A673 (cell line): ENCODE data around the gene SSH2. TPM values are rescaled to one million over a fixed set of nuclear protein-coding genes. Genes with fewer than 3 reads are reported as not detected.

ENCODE experiments used
- BruUV-seq: library from RNA; stranded (reverse); fragments of 400-500 nt; replicated peaks from 2 replicates; lab custom pipeline; 2021; lab: Mats Ljungman, UMichigan
- CTCF ChIA-PET: fragments of 300-600 bp; sonication (Branson Sonifier 250); formaldehyde crosslinking; loops from one replicate; lab custom pipeline; 2022; ENCODE audit warnings: antibody characterized with exemption; lab: Charles Lee
- POLR2A ChIA-PET: fragments of 300-600 bp; sonication (Branson Sonifier 250); formaldehyde crosslinking; loops from one replicate; lab custom pipeline; 2022; ENCODE audit warnings: antibody characterized with exemption; ENCODE audit not compliant: low non-redundant PET; lab: Charles Lee
- DNase-seq: peaks from one replicate; pipeline ENCODE4 v3.0.0-alpha.2; 2015; ENCODE audit warnings: low spot score
- H3K27ac ChIP-seq: fragments of 200-600 bp; sonication (generic); 2 replicates; pipeline ENCODE4 v1.5.1; 2016; ENCODE audit warnings: mixed run types, low read depth, mild to moderate bottlenecking, mixed read lengths, antibody characterized with exemption, low read length; ENCODE audit not compliant: poor library complexity, severe bottlenecking
- H3K27me3 ChIP-seq: fragments of 200-600 bp; sonication (generic); replicated peaks from 2 replicates; pipeline ENCODE4 v1.6.1; 2017; ENCODE audit warnings: mixed run types, low read depth, mild to moderate bottlenecking, mixed read lengths, antibody characterized with exemption, low read length; ENCODE audit not compliant: insufficient read depth, poor library complexity
- H3K36me3 ChIP-seq: fragments of 200-600 bp; sonication (generic); 2 replicates; pipeline ENCODE4 v1.6.1; 2016; ENCODE audit warnings: mixed run types, mild to moderate bottlenecking, mixed read lengths, antibody characterized with exemption, low read length; ENCODE audit not compliant: insufficient read depth, poor library complexity, severe bottlenecking
- H3K4me1 ChIP-seq: fragments of 200-600 bp; sonication (generic); 2 replicates; pipeline ENCODE4 v1.6.1; 2017; ENCODE audit warnings: mixed run types, mild to moderate bottlenecking, mixed read lengths, antibody characterized with exemption, low read length; ENCODE audit not compliant: insufficient read depth, poor library complexity, severe bottlenecking
- H3K4me3 ChIP-seq: fragments of 200-600 bp; sonication (generic); 2 replicates; pipeline ENCODE4 v1.5.1; 2016; ENCODE audit warnings: low read depth, mixed run types, mild to moderate bottlenecking, mixed read lengths, low read length; ENCODE audit not compliant: poor library complexity, severe bottlenecking
- H3K9me3 ChIP-seq: fragments of 200-600 bp; sonication (generic); 2 replicates; pipeline ENCODE4 v1.6.1; 2016; ENCODE audit warnings: mixed run types, low read depth, mild to moderate bottlenecking, mixed read lengths, antibody characterized with exemption, low read length; ENCODE audit not compliant: poor library complexity, severe bottlenecking
- CTCF ChIP-seq: fragments of 300-800, 200-600 bp; sonication (generic); conservative IDR thresholded peaks from 2 replicates; pipeline ENCODE4 v1.5.1; 2017; ENCODE audit warnings: low read depth, mild to moderate bottlenecking, antibody characterized with exemption, low read length, moderate library complexity, mixed read lengths
- EZH2 ChIP-seq: fragments of 200-600 bp; sonication (generic); IDR thresholded peaks from 2 replicates; pipeline ENCODE4 v1.6.1; 2017; ENCODE audit warnings: borderline replicate concordance, low read depth, mild to moderate bottlenecking, mixed read lengths, antibody characterized with exemption, low read length; ENCODE audit not compliant: poor library complexity, severe bottlenecking
- intact Hi-C: fragments of 100-400 bp; cut with micrococcal nuclease; formaldehyde crosslinking; loops from one replicate; pipeline ENCODE4 v1.10.0; 2022; ENCODE audit not compliant: unreplicated experiment
- total RNA-seq: library from RNA; stranded (reverse); gene quantifications from 2 replicates; pipeline ENCODE4 v1.2.3, GENCODE V29; 2021

The SSH2 gene
- total RNA-seq, 1 experiment from 2014 or later = 75.5 TPM

- ChIA-PET CTCF (interaction anchor here (0.9 kb wide), 1 partner anchor 69 kb away, joined by 3 read pairs; no protein-coding TSS in a partner anchor), POLR2A (no interaction called here)
- peak overlapping the region; percentile 21 for H3K27ac ChIP-seq
- no peak overlapping the region for H3K4me3 ChIP-seq
- no peak for TF ChIP-seq CTCF
- TF ChIP-seq EZH2 = no peak
- intact Hi-C loops = no loop called here
- H3K9me3 ChIP-seq = no peaks in the 10 kb centered on the region
- no peaks in the 10 kb centered on the region for H3K27me3 ChIP-seq
- DNase-seq = no peak
- H3K36me3 ChIP-seq = no peaks in the 10 kb centered on the region
- peaks cover 47% of the 10 kb centered on the region for H3K4me1 ChIP-seq
- BruUV-seq = no TSS peak
Measured at GRCh38 chr17:29710520-29710884, 219.5 kb downstream of the SSH2 start.

- CTCF ChIA-PET = no interaction called here
Measured at GRCh38 chr17:29709866-29710519, 220.0 kb downstream of the SSH2 start.

GRCh38 chr17:29707212-29707571, 222.8 kb downstream of the SSH2 start:
- POLR2A ChIA-PET = no interaction called here
- Histone ChIP-seq H3K4me1 (peaks cover 59% of the 10 kb centered on the region), H3K36me3 (peaks cover 6% of the 10 kb centered on the region), H3K9me3 (no peaks in the 10 kb centered on the region), H3K27ac (peak overlapping the region; percentile 75), H3K27me3 (no peaks in the 10 kb centered on the region), H3K4me3 (no peak overlapping the region)
- TF ChIP-seq EZH2 (no peak), CTCF (no peak)
- no TSS peak for BruUV-seq
- DNase-seq = no peak
- intact Hi-C loops = no loop called here
- CTCF ChIA-PET = no interaction called here

More at GRCh38 chr17:29709866-29710519, 220.0 kb downstream of the SSH2 start:
- Histone ChIP-seq H3K9me3 (no peaks in the 10 kb centered on the region), H3K4me3 (no peak overlapping the region), H3K27me3 (no peaks in the 10 kb centered on the region), H3K36me3 (no peaks in the 10 kb centered on the region), H3K4me1 (peaks cover 52% of the 10 kb centered on the region), H3K27ac (peak overlapping the region; percentile 44)
- no TSS peak for BruUV-seq
- POLR2A ChIA-PET = no interaction called here
- DNase-seq = no peak
- TF ChIP-seq EZH2 (no peak), CTCF (no peak)
- intact Hi-C loops = no loop called here
